Endothelial cell of umbilical vein (primary cell): ENCODE results near the gene DUSP16. TPM values are rescaled to one million over a fixed set of nuclear protein-coding genes. Genes with fewer than 3 reads are reported as not detected.

Experiments
- BruUV-seq: library from RNA; stranded (reverse); fragments of 400-500 nt; replicated peaks from 2 replicates; lab custom pipeline; 2021; lab: Mats Ljungman, UMichigan
- CTCF ChIA-PET: fragments of 300-600, 350-600 bp; sonication (Branson Sonifier 250); formaldehyde crosslinking; loops from one replicate; lab custom pipeline; 2021; ENCODE audit warnings: antibody characterized with exemption, inconsistent platforms; lab: Charles Lee
- POLR2A ChIA-PET: fragments of 300-600, 350-600 bp; sonication (Branson Sonifier 250); formaldehyde crosslinking; loops from one replicate; lab custom pipeline; 2021; ENCODE audit warnings: antibody characterized with exemption, inconsistent platforms; lab: Charles Lee
- DNase-seq: peaks from one replicate; pipeline ENCODE4 v3.0.0-alpha.2; 2011; ENCODE audit warnings: low read depth, low spot score
- FAIRE-seq: peaks from 2 replicates; lab custom pipeline; 2011; peaks lifted over from hg19 to GRCh38; lab: Jason Lieb, UNC
- H2AFZ ChIP-seq: 2 replicates; pipeline ENCODE4 v1.6.0; 2012; ENCODE audit warnings: low read depth, low read length, control low read depth, inconsistent platforms
- H3K27ac ChIP-seq: 2 replicates; pipeline ENCODE4 v1.5.1; 2011; ENCODE audit warnings: low read depth, mild to moderate bottlenecking, control low read depth, low read length, moderate library complexity; ENCODE audit not compliant: insufficient read depth
- H3K27me3 ChIP-seq, 2 experiments: 2 replicates each; pipeline versions ENCODE4 v1.6.0 to v1.6.1; 2011; ENCODE audit warnings: low read length in 2 of 2, mixed read lengths in 1 of 2; ENCODE audit not compliant: control insufficient read depth in 2 of 2, insufficient read depth in 2 of 2
- H3K36me3 ChIP-seq, 2 experiments: 2 replicates in 1 of 2; 3 replicates in 1 of 2; pipeline ENCODE4 v1.5.1; 2011; ENCODE audit warnings: low read length in 2 of 2, mild to moderate bottlenecking in 1 of 2, moderate library complexity in 1 of 2; ENCODE audit not compliant: control insufficient read depth in 2 of 2, insufficient read depth in 2 of 2; ENCODE audit errors: extremely low read depth in 1 of 2
- H3K4me1 ChIP-seq: 3 replicates; pipeline ENCODE4 v1.5.1; 2011; ENCODE audit warnings: mild to moderate bottlenecking, low read length; ENCODE audit not compliant: control insufficient read depth, insufficient read depth; ENCODE audit errors: extremely low read depth
- H3K4me2 ChIP-seq: 2 replicates; pipeline ENCODE4 v1.6.1; 2011; ENCODE audit warnings: low read length, control low read depth, mixed read lengths; ENCODE audit not compliant: insufficient read depth
- H3K4me3 ChIP-seq, 3 experiments: fragments of 200-600 bp in 1 of 3; sonication (generic), shearing (Covaris generic) in 1 of 3; replicated peaks in 1 of 3; 2 replicates each; pipeline ENCODE4 v1.5.1; 2011 to 2016; ENCODE audit warnings: control low read depth in 3 of 3, low read length in 3 of 3, mild to moderate bottlenecking in 2 of 3, inconsistent platforms in 1 of 3, low read depth in 1 of 3, moderate library complexity in 1 of 3; ENCODE audit not compliant: insufficient read depth in 1 of 3
- H3K79me2 ChIP-seq: 2 replicates; pipeline ENCODE4 v1.6.0; 2012; ENCODE audit warnings: low read length, inconsistent platforms; ENCODE audit not compliant: control insufficient read depth, insufficient read depth
- H3K9ac ChIP-seq: replicated peaks from 2 replicates; pipeline ENCODE3; 2011; ENCODE audit warnings: low read length, control low read depth; ENCODE audit not compliant: insufficient read depth; ENCODE audit errors: extremely low read depth
- H3K9me1 ChIP-seq: replicated peaks from 3 replicates; pipeline ENCODE4 v1.6.0; 2011; ENCODE audit warnings: mild to moderate bottlenecking, low read length; ENCODE audit not compliant: control insufficient read depth, insufficient read depth; ENCODE audit errors: extremely low read depth
- H3K9me3 ChIP-seq: replicated peaks from 2 replicates; pipeline ENCODE4 v1.5.1; 2012; ENCODE audit warnings: low read length, inconsistent platforms; ENCODE audit not compliant: control insufficient read depth, insufficient read depth
- H4K20me1 ChIP-seq: replicated peaks from 2 replicates; pipeline ENCODE3; 2011; ENCODE audit warnings: mild to moderate bottlenecking, low read length; ENCODE audit not compliant: control insufficient read depth, insufficient read depth; ENCODE audit errors: extremely low read depth
- EZH2 ChIP-seq: IDR thresholded peaks from 2 replicates; pipeline ENCODE4 v1.6.1; 2012; ENCODE audit warnings: borderline replicate concordance, low read depth, mild to moderate bottlenecking, moderate library complexity, low read length, inconsistent platforms; ENCODE audit not compliant: severe bottlenecking
- FOS ChIP-seq: IDR thresholded peaks from 2 replicates; pipeline ENCODE4 v1.6.1; 2011; ENCODE audit warnings: mild to moderate bottlenecking, low read length, moderate library complexity, borderline replicate concordance; ENCODE audit not compliant: insufficient read depth
- GATA2 ChIP-seq: IDR thresholded peaks from 2 replicates; pipeline ENCODE4 v1.7.0; 2011; ENCODE audit warnings: low read depth, mild to moderate bottlenecking, moderate library complexity, mixed read lengths, low read length; ENCODE audit not compliant: insufficient read length, insufficient read depth
- JUN ChIP-seq: IDR thresholded peaks from 2 replicates; pipeline ENCODE4 v1.6.1; 2011; ENCODE audit warnings: borderline replicate concordance, low read depth; ENCODE audit not compliant: insufficient read length, insufficient read depth
- MYC ChIP-seq: IDR thresholded peaks from one replicate; pipeline ENCODE4 v1.6.1; 2011; ENCODE audit warnings: mild to moderate bottlenecking, low read depth, low read length
- POLR2A ChIP-seq: IDR thresholded peaks from 2 replicates; pipeline ENCODE4 v1.6.1; 2012; ENCODE audit warnings: low read depth, mild to moderate bottlenecking, control low read depth, low read length
- POLR2AphosphoS5 ChIP-seq: IDR thresholded peaks from 2 replicates; pipeline ENCODE4 v1.6.1; 2012; ENCODE audit warnings: low read depth, mild to moderate bottlenecking, control low read depth, low read length, moderate library complexity; ENCODE audit not compliant: insufficient read depth
- dilution Hi-C: fragments of 300-500 bp; cut with MboI; formaldehyde crosslinking; loops from one replicate; pipeline ENCODE4 v1.15.0; 2019; ENCODE audit warnings: low sequenced_read_pairs; ENCODE audit not compliant: extremely low pct_ligation_motif_present
- intact Hi-C: fragments of 100-400 bp; cut with micrococcal nuclease; formaldehyde crosslinking; loops from one replicate; pipeline ENCODE4 v1.10.0; 2022
- polyA plus RNA-seq, 4 experiments: library from polyadenylated mRNA; depleted of rRNA in 3 of 4; stranded (reverse) in 3 of 4; unstranded in 1 of 4; fragments of >200 nt; gene quantifications; 2 replicates each; pipeline versions ENCODE4 v1.2.1 to v1.2.3, GENCODE V29; 2011 to 2012; ENCODE audit warnings: missing spikeins in 1 of 4
- total RNA-seq: library from RNA; stranded (reverse); gene quantifications from 2 replicates; pipeline ENCODE4 v1.2.3, GENCODE V29; 2021
- TF ChIP-seq, protein P1 (sequence below), 2 donors: IDR thresholded peaks; 1 replicate in 1 of 2; 2 replicates in 1 of 2; pipeline ENCODE4 v1.5.1; 2011; ENCODE audit warnings: low read length in 2 of 2, mild to moderate bottlenecking in 2 of 2, moderate library complexity in 2 of 2, control low read depth in 1 of 2, inconsistent platforms in 1 of 2, low read depth in 1 of 2; ENCODE audit not compliant: insufficient read depth in 1 of 2; ENCODE audit errors: extremely low read depth in 1 of 2
- TF ChIP-seq, protein P2 (sequence below): IDR thresholded peaks from 2 replicates; pipeline ENCODE4 v1.6.1; 2011; ENCODE audit not compliant: insufficient read depth, insufficient read length

The DUSP16 gene
- total and polyA plus RNA-seq, 2 donors (not counting 3 experiments of a cell fraction or from before 2014, with no cell fraction given), result 7.4 to 19.5 TPM

DNA sequence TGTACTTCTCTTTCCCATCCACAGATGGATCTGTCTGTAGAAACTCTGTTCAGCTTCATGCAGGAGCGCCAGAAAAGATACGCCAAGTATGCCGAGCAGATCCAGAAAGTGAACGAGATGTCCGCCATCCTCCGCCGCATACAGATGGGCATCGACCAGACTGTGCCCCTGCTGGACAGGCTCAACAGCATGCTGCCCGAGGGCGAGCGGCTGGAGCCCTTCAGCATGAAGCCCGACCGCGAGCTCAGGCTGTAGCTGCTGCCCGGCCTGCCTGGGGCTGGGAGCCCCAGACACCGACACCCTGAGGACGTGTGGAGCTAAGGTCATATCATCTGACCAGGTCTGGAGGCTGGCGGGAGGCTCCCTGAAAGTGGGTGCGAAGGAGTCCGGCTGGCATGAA, 97.1 kb downstream of the DUSP16 start:
- FAIRE-seq (no peak), DNase-seq (no peak)
- BruUV-seq, result no TSS peak
- no peak overlapping the region for H3K9ac ChIP-seq
- no peaks in the 10 kb centered on the region for H3K79me2 ChIP-seq
- H4K20me1 ChIP-seq, result no peaks in the 10 kb centered on the region
- POLR2A ChIA-PET, result no interaction called here
- no peak overlapping the region for H2AFZ ChIP-seq
- CTCF ChIA-PET, result interaction anchor here (0.9 to 1.8 kb wide), 3 partner anchors 10 to 39 kb away, joined by 3 read pairs; no protein-coding TSS in a partner anchor
- H3K36me3 ChIP-seq, result no peaks in the 10 kb centered on the region
- no peaks in the 10 kb centered on the region for H3K27me3 ChIP-seq
- H3K4me2 ChIP-seq, result no peak overlapping the region
- no peak overlapping the region for H3K4me3 ChIP-seq
- no peaks in the 10 kb centered on the region for H3K9me1 ChIP-seq
- TF ChIP-seq, protein P1, sequence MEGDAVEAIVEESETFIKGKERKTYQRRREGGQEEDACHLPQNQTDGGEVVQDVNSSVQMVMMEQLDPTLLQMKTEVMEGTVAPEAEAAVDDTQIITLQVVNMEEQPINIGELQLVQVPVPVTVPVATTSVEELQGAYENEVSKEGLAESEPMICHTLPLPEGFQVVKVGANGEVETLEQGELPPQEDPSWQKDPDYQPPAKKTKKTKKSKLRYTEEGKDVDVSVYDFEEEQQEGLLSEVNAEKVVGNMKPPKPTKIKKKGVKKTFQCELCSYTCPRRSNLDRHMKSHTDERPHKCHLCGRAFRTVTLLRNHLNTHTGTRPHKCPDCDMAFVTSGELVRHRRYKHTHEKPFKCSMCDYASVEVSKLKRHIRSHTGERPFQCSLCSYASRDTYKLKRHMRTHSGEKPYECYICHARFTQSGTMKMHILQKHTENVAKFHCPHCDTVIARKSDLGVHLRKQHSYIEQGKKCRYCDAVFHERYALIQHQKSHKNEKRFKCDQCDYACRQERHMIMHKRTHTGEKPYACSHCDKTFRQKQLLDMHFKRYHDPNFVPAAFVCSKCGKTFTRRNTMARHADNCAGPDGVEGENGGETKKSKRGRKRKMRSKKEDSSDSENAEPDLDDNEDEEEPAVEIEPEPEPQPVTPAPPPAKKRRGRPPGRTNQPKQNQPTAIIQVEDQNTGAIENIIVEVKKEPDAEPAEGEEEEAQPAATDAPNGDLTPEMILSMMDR (IDR thresholded peaks at IDR 0.05; ENCODE audit: extremely low read depth in 1 of 2, insufficient read depth in 1 of 2, low read depth in 1 of 2, low read length in 2 of 2), result no peak
- TF ChIP-seq MYC, result no peak
- TF ChIP-seq POLR2A, result no peak
- TF ChIP-seq EZH2, result no peak
- TF ChIP-seq, protein P2, sequence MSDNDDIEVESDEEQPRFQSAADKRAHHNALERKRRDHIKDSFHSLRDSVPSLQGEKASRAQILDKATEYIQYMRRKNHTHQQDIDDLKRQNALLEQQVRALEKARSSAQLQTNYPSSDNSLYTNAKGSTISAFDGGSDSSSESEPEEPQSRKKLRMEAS, result no peak
- TF ChIP-seq GATA2, result no peak
- TF ChIP-seq POLR2AphosphoS5, result no peak
- no peak for TF ChIP-seq FOS
- TF ChIP-seq JUN, result no peak
- intact Hi-C loops (no loop called here), dilution Hi-C loops (no loop called here)
- H3K4me1 ChIP-seq, result no peaks in the 10 kb centered on the region
- H3K9me3 ChIP-seq, result no peaks in the 10 kb centered on the region
- no peak overlapping the region for H3K27ac ChIP-seq
